ENCODE data around the gene CPHXL. TPM values are rescaled to one million over a fixed set of nuclear protein-coding genes. Genes with fewer than 3 reads are reported as not detected.

The CPHXL gene
- polyA plus RNA-seq (ENCODE audit: insufficient read length in 12 of 12), result not detected
- long read RNA-seq, donor 1, result 0 reads
- long read RNA-seq, donor 2, result 0 reads
- long read RNA-seq, donor 3, result 0 reads
- long read RNA-seq, donor 4, result 0 reads
- long read RNA-seq, donor 5, result 0 reads
- long read RNA-seq, donor 6, result 0 reads
- long read RNA-seq, donor 7, result 0 reads
- long read RNA-seq, donor 8, result 0 reads
- long read RNA-seq, donor 9, result 0 reads
- long read RNA-seq, donor 10, result 0 reads
- long read RNA-seq, donor 11, result 0 reads

GRCh38 chr16:75726390-75726789, at the start of gene CPHXL:
TSS of gene CPHXL (minus strand) at chr16:75726490. CDS start at chr16:75726442, 48 bp downstream.
- DNase-seq, result no peak

- no peak for DNase-seq
These were observed 47.9 kb upstream of the CPHXL start for GRCh38 chr16:75774197-75774596.

- DNase-seq, result no peak
These were observed 43.8 kb upstream of the CPHXL start for GRCh38 chr16:75770051-75770450.

- DNase-seq, result peak; percentile 57
These were observed 38.0 kb upstream of the CPHXL start for GRCh38 chr16:75764154-75764768.

GRCh38 chr16:75763204-75763603, 36.9 kb upstream of the CPHXL start:
- no peak for DNase-seq

GRCh38 chr16:75762746-75763145, 36.5 kb upstream of the CPHXL start:
- no peak for DNase-seq

- DNase-seq, result no peak
These were observed 34.8 kb upstream of the CPHXL start for GRCh38 chr16:75761108-75761507.

GRCh38 chr16:75760018-75760519, 33.8 kb upstream of the CPHXL start:
- DNase-seq, result no peak

GRCh38 chr16:75758215-75758614, 31.9 kb upstream of the CPHXL start:
- DNase-seq, result no peak

- no peak for DNase-seq
These were observed 27.9 kb upstream of the CPHXL start for GRCh38 chr16:75754141-75754540.

GRCh38 chr16:75750528-75750927, 24.2 kb upstream of the CPHXL start:
- no peak for DNase-seq

GRCh38 chr16:75746359-75746758, 20.1 kb upstream of the CPHXL start:
- DNase-seq, result no peak

- DNase-seq, result no peak
These were observed 19.5 kb upstream of the CPHXL start for GRCh38 chr16:75745823-75746222.

- DNase-seq, result no peak
These were observed 19.0 kb upstream of the CPHXL start for GRCh38 chr16:75745242-75745641.

- no peak for DNase-seq
These were observed 16.2 kb upstream of the CPHXL start for GRCh38 chr16:75742424-75743047.

GRCh38 chr16:75733305-75734211, 7.3 kb upstream of the CPHXL start:
- DNase-seq, result peak; percentile 33

- no peak for DNase-seq
These were observed 6.6 kb upstream of the CPHXL start for GRCh38 chr16:75732871-75733270.

GRCh38 chr16:75727221-75727620, 931 bp upstream of the CPHXL start:
- no peak for DNase-seq

- DNase-seq, result no peak
These were observed 7.8 kb downstream of the CPHXL start for GRCh38 chr16:75718452-75718851.

- DNase-seq, result no peak
These were observed 11.6 kb downstream of the CPHXL start for GRCh38 chr16:75714661-75715060.

- DNase-seq, result no peak
These were observed 15.9 kb downstream of the CPHXL start for GRCh38 chr16:75710344-75710743.

- no peak for DNase-seq
These were observed 23.0 kb downstream of the CPHXL start for GRCh38 chr16:75703306-75703705.

Data from muscle of arm (tissue), 14 donors.